GM10266 (cell line): ENCODE data around the gene JUNB.

Experiments used
- DNase-seq: peaks from one replicate; pipeline ENCODE4 v3.0.0; 2012; ENCODE audit errors: extremely low spot score
- CTCF ChIP-seq: IDR thresholded peaks from 2 replicates; pipeline ENCODE4 v1.5.1; 2012; ENCODE audit warnings: mild to moderate bottlenecking, low read depth; ENCODE audit not compliant: control insufficient read depth, insufficient read depth; ENCODE audit errors: missing control alignments

The JUNB gene

GRCh38 chr19:12786141-12786870 is 5.0 kb upstream of the JUNB start:
- no peak for TF ChIP-seq CTCF
- DNase-seq, result peak; percentile 12

DNA sequence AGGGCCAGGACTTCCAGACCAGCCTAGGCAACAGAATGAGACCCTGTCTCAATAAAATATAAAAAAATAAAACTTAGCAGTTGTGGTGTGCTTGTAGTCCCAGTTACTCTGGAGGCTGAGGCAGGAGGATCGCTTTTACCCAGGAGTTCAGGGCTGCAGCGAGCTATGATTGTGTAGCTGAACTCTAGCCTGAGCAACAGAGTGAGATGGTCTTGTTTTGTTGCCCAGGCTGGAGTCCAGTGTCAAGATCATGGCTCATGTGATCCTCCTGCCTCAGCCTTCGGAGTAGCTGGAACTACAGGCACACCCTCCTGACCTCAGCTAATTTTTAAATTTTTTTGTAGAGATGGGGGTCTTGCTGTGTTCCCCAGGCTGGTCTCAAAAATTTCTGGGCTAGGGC is 4.3 kb upstream of the JUNB start:
- TF ChIP-seq CTCF, result no peak
- DNase-seq, result no peak

DNA sequence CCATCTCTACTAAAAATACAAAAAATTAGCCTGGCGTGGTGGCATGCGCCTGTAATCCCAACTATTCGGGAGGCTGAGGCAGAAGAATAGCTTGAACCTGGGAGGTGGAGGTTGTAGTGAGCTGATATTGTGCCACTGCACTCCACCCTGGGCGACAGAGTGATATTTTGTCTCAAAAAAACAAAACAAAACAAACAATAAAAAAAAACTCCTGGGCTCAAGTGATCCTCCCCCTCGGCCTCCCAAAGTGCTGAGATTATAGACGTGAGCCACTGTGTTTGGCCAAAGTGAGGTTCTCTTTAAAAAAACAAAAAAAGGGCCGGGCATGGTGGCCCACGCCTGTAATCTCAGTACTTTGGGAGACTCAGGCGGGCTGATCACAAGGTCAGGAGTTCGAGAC is 3.8 kb upstream of the JUNB start:
- no peak for TF ChIP-seq CTCF
- DNase-seq, result no peak

DNA sequence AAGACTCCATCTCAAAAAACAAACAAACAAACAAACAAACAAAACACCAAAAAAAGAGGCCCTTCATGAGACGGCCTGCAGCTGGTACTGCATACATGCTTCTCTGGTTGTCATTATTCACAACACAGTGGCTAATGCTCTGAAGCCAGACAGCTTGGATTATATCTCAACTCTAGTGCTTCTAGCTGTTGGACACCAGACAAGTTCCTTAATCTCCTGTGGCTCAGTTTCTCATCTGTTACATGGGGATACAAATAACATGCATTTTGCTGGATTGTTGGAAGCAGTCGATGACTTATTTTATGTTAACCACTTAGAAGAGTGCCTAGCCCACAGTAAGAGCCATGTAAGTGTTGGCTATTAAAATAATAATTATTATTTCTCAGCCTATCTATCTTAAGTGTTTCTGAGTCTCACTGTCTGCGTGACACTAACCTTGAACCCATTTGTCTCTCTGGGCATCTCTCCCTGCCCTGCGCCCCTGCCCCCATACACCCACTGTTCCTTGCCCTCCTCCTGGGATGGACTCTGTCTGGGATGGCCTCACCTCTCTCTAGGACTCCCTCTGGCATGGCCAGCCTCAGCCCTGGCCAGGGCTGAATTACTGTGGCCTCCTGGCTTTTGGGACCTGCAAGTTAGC is 3.1 kb upstream of the JUNB start:
- no peak for DNase-seq
- TF ChIP-seq CTCF, result no peak

- peak; percentile 87 for DNase-seq
- peak; percentile 28 for TF ChIP-seq CTCF
Measured at GRCh38 chr19:12788682-12789097, 2.6 kb upstream of the JUNB start.

- no peak for TF ChIP-seq CTCF
- no peak for DNase-seq
Measured at GRCh38 chr19:12789098-12789903, 2.0 kb upstream of the JUNB start.
